Measurements from ENCODE around the gene ATP11A. TPM values are rescaled to one million over a fixed set of nuclear protein-coding genes. Genes with fewer than 3 reads are reported as not detected.

Gene ATP11A
- total RNA-seq, 1 donor from 2014 or later: 11.5 TPM

- Histone ChIP-seq H3K27ac (ENCODE audit: low read depth, low read length) (no peak overlapping the region), H3K9ac (ENCODE audit: low read depth in 1 of 3, low read length in 3 of 3) (no peak overlapping the region), H3K9me3 (ENCODE audit: control insufficient read depth in 3 of 3, low read length in 3 of 3) (peaks cover 0 to 3% (median 0%) of the 10 kb centered on the region in 3 donors), H3K4me1 (ENCODE audit: control insufficient read depth in 3 of 3, insufficient read depth in 3 of 3, low read length in 3 of 3) (peaks cover 6 to 12% (median 12%) of the 10 kb centered on the region in 3 donors), H3K4me3 (ENCODE audit: low read length in 3 of 3) (no peak overlapping the region), H3K36me3 (ENCODE audit: control insufficient read depth in 3 of 3, insufficient read depth in 3 of 3, low read length in 3 of 3) (no peaks in the 10 kb centered on the region), H3K27me3 (ENCODE audit: control insufficient read depth in 3 of 3, insufficient read depth in 3 of 3, low read length in 3 of 3) (peaks cover 20 to 38% (median 24%) of the 10 kb centered on the region in 3 donors)
Observed at GRCh38 chr13:112926993-112927392, 237.2 kb downstream of the ATP11A start.

GRCh38 chr13:112928020-112928971 is 238.5 kb downstream of the ATP11A start:
- H3K27me3 ChIP-seq (ENCODE audit: control insufficient read depth in 3 of 3, insufficient read depth in 3 of 3, low read length in 3 of 3): peaks cover 22 to 42% (median 24%) of the 10 kb centered on the region in 3 donors

GRCh38 chr13:112928972-112929782 is 239.3 kb downstream of the ATP11A start:
- peaks cover 19 to 42% (median 26%) of the 10 kb centered on the region in 3 donors for H3K27me3 ChIP-seq (ENCODE audit: control insufficient read depth in 3 of 3, insufficient read depth in 3 of 3, low read length in 3 of 3)
- H3K27ac ChIP-seq (ENCODE audit: low read depth, low read length): no peak overlapping the region
- peaks cover 0 to 3% (median 0%) of the 10 kb centered on the region in 3 donors for H3K9me3 ChIP-seq (ENCODE audit: control insufficient read depth in 3 of 3, low read length in 3 of 3)
- H3K36me3 ChIP-seq (ENCODE audit: control insufficient read depth in 3 of 3, insufficient read depth in 3 of 3, low read length in 3 of 3): no peaks in the 10 kb centered on the region
- peaks cover 6 to 12% (median 12%) of the 10 kb centered on the region in 3 donors for H3K4me1 ChIP-seq (ENCODE audit: control insufficient read depth in 3 of 3, insufficient read depth in 3 of 3, low read length in 3 of 3)
- no peak overlapping the region for H3K4me3 ChIP-seq (ENCODE audit: low read length in 3 of 3)
- no peak overlapping the region for H3K9ac ChIP-seq (ENCODE audit: low read depth in 1 of 3, low read length in 3 of 3)

More at GRCh38 chr13:112928020-112928971, 238.5 kb downstream of the ATP11A start:
- peaks cover 6 to 12% (median 12%) of the 10 kb centered on the region in 3 donors for H3K4me1 ChIP-seq (ENCODE audit: control insufficient read depth in 3 of 3, insufficient read depth in 3 of 3, low read length in 3 of 3)
- no peak overlapping the region for H3K4me3 ChIP-seq (ENCODE audit: low read length in 3 of 3)
- peaks cover 0 to 3% (median 0%) of the 10 kb centered on the region in 3 donors for H3K9me3 ChIP-seq (ENCODE audit: control insufficient read depth in 3 of 3, low read length in 3 of 3)
- no peak overlapping the region for H3K27ac ChIP-seq (ENCODE audit: low read depth, low read length)
- H3K9ac ChIP-seq (ENCODE audit: low read depth in 1 of 3, low read length in 3 of 3): no peak overlapping the region
- H3K36me3 ChIP-seq (ENCODE audit: control insufficient read depth in 3 of 3, insufficient read depth in 3 of 3, low read length in 3 of 3): no peaks in the 10 kb centered on the region

GRCh38 chr13:112929783-112930055 is 239.9 kb downstream of the ATP11A start:
- no peak overlapping the region for H3K9ac ChIP-seq (ENCODE audit: low read depth in 1 of 3, low read length in 3 of 3)

GRCh38 chr13:112930192-112930591 is 240.4 kb downstream of the ATP11A start:
- Histone ChIP-seq H3K36me3 (ENCODE audit: control insufficient read depth in 3 of 3, insufficient read depth in 3 of 3, low read length in 3 of 3) (no peaks in the 10 kb centered on the region), H3K27me3 (ENCODE audit: control insufficient read depth in 3 of 3, insufficient read depth in 3 of 3, low read length in 3 of 3) (peaks cover 19 to 42% (median 27%) of the 10 kb centered on the region in 3 donors)

More at GRCh38 chr13:112929783-112930055, 239.9 kb downstream of the ATP11A start:
- Histone ChIP-seq H3K4me1 (ENCODE audit: control insufficient read depth in 3 of 3, insufficient read depth in 3 of 3, low read length in 3 of 3) (peaks cover 6 to 12% (median 12%) of the 10 kb centered on the region in 3 donors), H3K27me3 (ENCODE audit: control insufficient read depth in 3 of 3, insufficient read depth in 3 of 3, low read length in 3 of 3) (peaks cover 19 to 42% (median 27%) of the 10 kb centered on the region in 3 donors), H3K9me3 (ENCODE audit: control insufficient read depth in 3 of 3, low read length in 3 of 3) (peaks cover 0 to 3% (median 0%) of the 10 kb centered on the region in 3 donors), H3K36me3 (ENCODE audit: control insufficient read depth in 3 of 3, insufficient read depth in 3 of 3, low read length in 3 of 3) (no peaks in the 10 kb centered on the region), H3K27ac (ENCODE audit: low read depth, low read length) (no peak overlapping the region), H3K4me3 (ENCODE audit: low read length in 3 of 3) (no peak overlapping the region)

GRCh38 chr13:112931028-112931934 is 241.4 kb downstream of the ATP11A start:
- Histone ChIP-seq H3K4me3 (ENCODE audit: low read length in 3 of 3) (peak overlapping the region in 1 of 3 donors; percentile 46), H3K36me3 (ENCODE audit: control insufficient read depth in 3 of 3, insufficient read depth in 3 of 3, low read length in 3 of 3) (no peaks in the 10 kb centered on the region), H3K27ac (ENCODE audit: low read depth, low read length) (no peak overlapping the region), H3K9me3 (ENCODE audit: control insufficient read depth in 3 of 3, low read length in 3 of 3) (peaks cover 0 to 3% (median 0%) of the 10 kb centered on the region in 3 donors), H3K4me1 (ENCODE audit: control insufficient read depth in 3 of 3, insufficient read depth in 3 of 3, low read length in 3 of 3) (peaks cover 6 to 12% (median 12%) of the 10 kb centered on the region in 3 donors), H3K9ac (ENCODE audit: low read depth in 1 of 3, low read length in 3 of 3) (no peak overlapping the region), H3K27me3 (ENCODE audit: control insufficient read depth in 3 of 3, insufficient read depth in 3 of 3, low read length in 3 of 3) (peaks cover 19 to 42% (median 27%) of the 10 kb centered on the region in 3 donors)

More at GRCh38 chr13:112930192-112930591, 240.4 kb downstream of the ATP11A start:
- Histone ChIP-seq H3K9ac (ENCODE audit: low read depth in 1 of 3, low read length in 3 of 3) (no peak overlapping the region), H3K4me1 (ENCODE audit: control insufficient read depth in 3 of 3, insufficient read depth in 3 of 3, low read length in 3 of 3) (peaks cover 6 to 12% (median 12%) of the 10 kb centered on the region in 3 donors), H3K9me3 (ENCODE audit: control insufficient read depth in 3 of 3, low read length in 3 of 3) (peaks cover 0 to 3% (median 0%) of the 10 kb centered on the region in 3 donors), H3K27ac (ENCODE audit: low read depth, low read length) (no peak overlapping the region), H3K4me3 (ENCODE audit: low read length in 3 of 3) (no peak overlapping the region)

GRCh38 chr13:112932971-112933370 is 243.1 kb downstream of the ATP11A start:
- peaks cover 22 to 39% (median 24%) of the 10 kb centered on the region in 3 donors for H3K27me3 ChIP-seq (ENCODE audit: control insufficient read depth in 3 of 3, insufficient read depth in 3 of 3, low read length in 3 of 3)
- no peaks in the 10 kb centered on the region for H3K36me3 ChIP-seq (ENCODE audit: control insufficient read depth in 3 of 3, insufficient read depth in 3 of 3, low read length in 3 of 3)

GRCh38 chr13:112933649-112934048 is 243.8 kb downstream of the ATP11A start:
- Histone ChIP-seq H3K4me3 (ENCODE audit: low read length in 3 of 3) (no peak overlapping the region), H3K36me3 (ENCODE audit: control insufficient read depth in 3 of 3, insufficient read depth in 3 of 3, low read length in 3 of 3) (no peaks in the 10 kb centered on the region), H3K9me3 (ENCODE audit: control insufficient read depth in 3 of 3, low read length in 3 of 3) (no peaks in the 10 kb centered on the region), H3K27me3 (ENCODE audit: control insufficient read depth in 3 of 3, insufficient read depth in 3 of 3, low read length in 3 of 3) (peaks cover 23 to 32% (median 26%) of the 10 kb centered on the region in 3 donors), H3K4me1 (ENCODE audit: control insufficient read depth in 3 of 3, insufficient read depth in 3 of 3, low read length in 3 of 3) (peaks cover 4 to 12% (median 10%) of the 10 kb centered on the region in 3 donors), H3K9ac (ENCODE audit: low read depth in 1 of 3, low read length in 3 of 3) (no peak overlapping the region), H3K27ac (ENCODE audit: low read depth, low read length) (no peak overlapping the region)

More at GRCh38 chr13:112932971-112933370, 243.1 kb downstream of the ATP11A start:
- Histone ChIP-seq H3K4me1 (ENCODE audit: control insufficient read depth in 3 of 3, insufficient read depth in 3 of 3, low read length in 3 of 3) (peaks cover 6 to 12% (median 12%) of the 10 kb centered on the region in 3 donors), H3K27ac (ENCODE audit: low read depth, low read length) (no peak overlapping the region), H3K9ac (ENCODE audit: low read depth in 1 of 3, low read length in 3 of 3) (no peak overlapping the region), H3K9me3 (ENCODE audit: control insufficient read depth in 3 of 3, low read length in 3 of 3) (peaks cover 0 to 2% (median 0%) of the 10 kb centered on the region in 3 donors), H3K4me3 (ENCODE audit: low read length in 3 of 3) (no peak overlapping the region)

DNA sequence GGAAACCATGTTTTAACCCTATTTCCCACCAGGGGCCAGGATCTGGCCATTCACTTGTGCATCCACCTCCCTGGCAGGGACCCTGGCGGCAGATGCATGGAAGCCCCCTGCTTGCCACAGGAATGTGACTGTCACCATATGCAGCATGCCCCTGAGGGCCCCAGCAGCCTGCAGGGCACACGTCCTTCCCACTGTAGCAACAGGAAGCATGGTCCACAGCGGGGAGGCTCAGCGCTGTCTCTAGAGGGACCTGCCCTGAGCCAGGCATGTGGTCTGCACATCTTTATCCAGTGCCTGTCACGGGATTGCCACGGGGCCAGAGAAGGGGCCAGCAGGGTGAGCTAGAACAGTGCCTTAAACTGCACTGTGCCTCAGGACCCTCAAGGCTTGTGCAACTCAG is 244.2 kb downstream of the ATP11A start:
- Histone ChIP-seq H3K9me3 (ENCODE audit: control insufficient read depth in 3 of 3, low read length in 3 of 3) (no peaks in the 10 kb centered on the region), H3K36me3 (ENCODE audit: control insufficient read depth in 3 of 3, insufficient read depth in 3 of 3, low read length in 3 of 3) (no peaks in the 10 kb centered on the region), H3K27ac (ENCODE audit: low read depth, low read length) (no peak overlapping the region), H3K9ac (ENCODE audit: low read depth in 1 of 3, low read length in 3 of 3) (no peak overlapping the region), H3K4me3 (ENCODE audit: low read length in 3 of 3) (no peak overlapping the region), H3K4me1 (ENCODE audit: control insufficient read depth in 3 of 3, insufficient read depth in 3 of 3, low read length in 3 of 3) (peaks cover under 1 to 12% (median 6%) of the 10 kb centered on the region in 3 donors), H3K27me3 (ENCODE audit: control insufficient read depth in 3 of 3, insufficient read depth in 3 of 3, low read length in 3 of 3) (peaks cover 20 to 29% (median 25%) of the 10 kb centered on the region in 3 donors)

Data from skeletal muscle tissue (tissue), 4 donors.